ENCODE measurements around the gene TRAF4.

- TF ChIP-seq CTCF (conservative IDR thresholded peaks at IDR 0.05; ENCODE audit: low read depth, low read length) (no peak), EZH2 (IDR thresholded peaks at IDR 0.05; ENCODE audit: low read length, unreplicated experiment) (no peak), EZH2phosphoT487 (IDR thresholded peaks at IDR 0.05; ENCODE audit: borderline replicate concordance, low read length) (no peak)
Observed at GRCh38 chr17:28720247-28720996, 23.4 kb upstream of the TRAF4 start.

Measured in PC-3 (cell line).